SJSA1 (cell line): Measurements from ENCODE around the gene FGFBP3. TPM values are rescaled to one million over a fixed set of nuclear protein-coding genes. Genes with fewer than 3 reads are reported as not detected.
"Not testable (repeated sequence)": the region's sequence is repeated elsewhere in the genome, so short reads cannot be mapped to it uniquely, and the experiment has no call there.

Experiments
- DNase-seq, 2 experiments: peaks; one replicate each; pipeline ENCODE4 v3.0.0-alpha.2; 2015 to 2020; ENCODE audit warnings: low spot score in 2 of 2, low read depth in 1 of 2
- H3K27ac ChIP-seq: fragments of 250-450 bp; sonication (Bioruptor Pico); 2 replicates; pipeline ENCODE4 v1.5.1; 2020; ENCODE audit warnings: mild to moderate bottlenecking, moderate library complexity
- H3K27me3 ChIP-seq: fragments of 250-450 bp; sonication (Bioruptor Pico); replicated peaks from 2 replicates; pipeline ENCODE4 v1.5.1; 2020; ENCODE audit warnings: mild to moderate bottlenecking, moderate library complexity
- H3K36me3 ChIP-seq: fragments of 250-450 bp; sonication (Bioruptor Pico); 2 replicates; pipeline ENCODE4 v1.5.1; 2020; ENCODE audit warnings: mild to moderate bottlenecking
- H3K4me1 ChIP-seq: fragments of 250-450 bp; sonication (Bioruptor Pico); replicated peaks from 2 replicates; pipeline ENCODE4 v1.6.1; 2021; ENCODE audit warnings: mild to moderate bottlenecking
- H3K4me3 ChIP-seq: fragments of 250-450 bp; sonication (Bioruptor Pico); 2 replicates; pipeline ENCODE4 v1.5.1; 2020; ENCODE audit warnings: mild to moderate bottlenecking
- H3K9me3 ChIP-seq: fragments of 250-450 bp; sonication (Bioruptor Pico); replicated peaks from 2 replicates; pipeline ENCODE4 v1.5.1; 2020; ENCODE audit warnings: mild to moderate bottlenecking
- total RNA-seq: library from RNA; depleted of rRNA; stranded (reverse); fragments of >200 nt; shearing (Covaris generic); gene quantifications from 2 replicates; pipeline ENCODE4 v1.2.3, GENCODE V29; 2014

The FGFBP3 gene
- total RNA-seq, 1 experiment from 2014 or later = not detected

DNA sequence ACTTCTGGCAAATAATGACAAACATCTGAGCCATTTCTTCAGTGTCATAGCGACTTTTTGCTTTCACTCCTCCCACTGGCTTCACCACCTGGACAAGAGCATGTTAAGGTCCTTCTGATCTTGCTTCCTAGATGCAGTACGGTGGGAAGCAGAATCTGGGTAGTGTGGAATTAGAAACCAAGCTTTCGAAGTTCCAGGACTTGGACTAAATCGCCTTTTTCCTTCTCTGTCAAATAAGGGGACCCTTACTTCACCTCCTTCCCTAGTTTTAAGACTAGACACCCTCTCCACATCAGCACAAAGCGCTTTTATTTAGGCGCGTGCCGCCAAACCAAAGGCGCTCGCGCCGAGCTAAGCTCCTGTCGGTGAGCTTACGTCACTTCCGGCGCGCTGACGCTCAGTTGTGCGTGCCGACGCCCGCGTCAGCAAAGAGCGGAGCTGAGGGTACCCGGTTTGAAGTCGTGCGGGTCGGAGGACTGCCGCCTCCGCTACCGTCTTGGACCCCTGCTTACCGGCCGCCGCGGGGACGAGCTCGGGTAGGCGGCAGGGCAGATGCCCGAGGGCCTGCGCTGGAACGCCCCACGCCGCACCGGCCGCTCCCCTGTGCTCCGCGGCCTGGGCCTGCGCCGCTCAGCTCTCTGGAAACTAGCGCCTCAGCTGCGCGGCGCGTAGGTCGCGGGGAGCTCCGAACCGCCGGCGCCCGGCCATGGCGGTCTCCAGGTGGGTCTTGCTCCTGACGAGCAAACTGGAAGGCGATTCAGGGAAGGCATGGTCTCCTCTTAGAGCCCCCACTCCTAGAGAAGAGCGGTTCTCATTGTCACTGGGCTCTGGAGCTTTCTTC, 14.3 kb upstream of the FGFBP3 start, which contains the start of gene BTAF1:
BTAF1 (plus strand) TSS at position 400 of the 841 bp plus-strand sequence; CDS start at position 707, 307 bp downstream.
- Histone ChIP-seq H3K36me3 (peaks cover 21% of the 10 kb centered on the region), H3K9me3 (no peaks in the 10 kb centered on the region), H3K4me3 (peak within 1 kb of the TSS; percentile 97), H3K27ac (peak within 1 kb of the TSS; percentile 82), H3K27me3 (no peaks in the 10 kb centered on the region), H3K4me1 (peaks cover 9% of the 10 kb centered on the region)
- peak; percentile 92 to 96 for DNase-seq

DNA sequence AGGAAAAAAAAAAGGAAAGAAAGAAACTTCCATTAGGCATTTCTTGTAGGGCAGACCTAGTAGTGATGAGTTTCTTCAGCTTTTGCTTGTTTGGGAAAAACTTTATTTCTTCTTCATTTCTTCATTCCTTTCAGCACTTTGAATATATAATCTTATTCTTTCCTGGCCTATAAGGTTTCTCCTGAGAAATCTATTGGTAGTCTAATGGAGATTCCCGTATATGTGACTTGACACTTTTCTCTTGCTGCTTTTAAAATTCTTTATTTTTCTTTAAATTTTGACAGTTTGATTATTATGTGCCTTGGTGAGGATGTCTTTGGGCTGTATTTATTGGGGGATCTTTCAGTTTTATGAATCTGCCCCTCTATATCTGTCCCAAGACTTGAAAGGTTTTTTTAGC, 10.4 kb upstream of the FGFBP3 start:
- H3K27me3 ChIP-seq = peaks cover 5% of the 10 kb centered on the region; the same call in 1 of the 2 replicates
- H3K4me3 ChIP-seq = no peak overlapping the region
- H3K27ac ChIP-seq = no peak overlapping the region
- H3K36me3 ChIP-seq = peaks cover 8% of the 10 kb centered on the region
- no peaks in the 10 kb centered on the region for H3K9me3 ChIP-seq
- peaks cover 4% of the 10 kb centered on the region for H3K4me1 ChIP-seq
- no peak for DNase-seq

DNA sequence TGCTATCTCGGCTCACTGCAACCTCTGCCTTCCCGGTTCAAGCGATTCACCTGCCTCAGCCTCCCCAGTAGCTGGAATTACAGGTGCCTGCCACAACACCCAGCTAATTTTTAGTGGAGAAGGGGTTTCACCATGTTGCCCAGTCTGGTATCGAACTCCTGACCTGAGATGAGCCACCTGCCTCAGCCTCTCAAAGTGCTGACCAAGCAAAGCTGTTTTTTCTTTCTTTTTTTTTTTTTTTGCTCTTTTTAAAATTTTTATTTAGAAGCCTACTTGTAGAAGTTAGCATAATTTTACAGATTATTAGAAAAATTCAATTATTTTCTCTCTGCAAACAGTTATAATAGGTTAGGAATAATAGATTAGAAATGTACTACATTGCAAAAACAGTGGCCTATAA, 1.2 kb upstream of the FGFBP3 start:
- Histone ChIP-seq H3K4me3 (no peak overlapping the region), H3K9me3 (no peaks in the 10 kb centered on the region), H3K27ac (no peak overlapping the region), H3K36me3 (no peaks in the 10 kb centered on the region), H3K27me3 (peaks cover 5% of the 10 kb centered on the region), H3K4me1 (peaks cover 11% of the 10 kb centered on the region)
- no peak for DNase-seq

DNA sequence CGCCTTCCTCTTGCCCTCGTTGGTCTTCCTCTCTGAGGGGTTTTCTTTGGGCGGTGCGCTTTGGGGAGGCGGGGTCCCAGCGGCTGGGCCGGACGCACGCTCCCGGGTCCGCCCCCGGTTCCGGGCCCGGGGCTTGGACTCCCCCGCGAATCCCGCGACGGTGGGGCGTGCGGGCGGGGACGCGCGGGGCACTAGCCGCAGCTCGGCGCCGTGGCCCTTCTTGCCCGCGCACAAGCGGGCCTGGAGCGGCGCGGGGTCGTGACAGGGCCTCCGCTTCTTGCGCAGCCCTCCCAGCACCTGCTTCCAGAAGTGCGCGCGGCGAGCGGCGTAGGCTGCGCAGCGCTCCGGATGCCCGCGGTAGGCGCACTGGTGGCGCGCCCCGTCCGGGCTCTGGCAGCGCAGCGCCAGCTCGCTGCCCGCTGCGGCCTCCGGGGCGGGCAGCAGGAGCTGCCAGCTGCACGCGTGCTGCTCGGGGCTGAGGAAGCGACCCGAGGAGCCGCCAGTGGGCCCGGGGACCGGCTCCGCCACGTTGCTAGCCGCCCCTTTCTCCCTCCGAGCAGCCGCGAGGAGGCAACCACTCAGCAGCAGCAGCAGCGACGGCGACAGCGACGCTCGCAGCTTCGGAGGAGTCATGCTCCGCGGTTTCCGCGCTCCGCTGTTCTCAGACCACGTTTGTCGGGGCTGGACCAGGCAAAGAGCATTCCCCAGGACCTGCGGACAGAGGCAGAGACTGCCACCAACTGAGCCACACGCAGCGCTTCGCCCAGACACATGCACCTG, 759 bp downstream of the FGFBP3 start:
- peak; percentile 65 to 75 for DNase-seq
- Histone ChIP-seq H3K36me3 (no peaks in the 10 kb centered on the region), H3K9me3 (no peaks in the 10 kb centered on the region), H3K4me1 (peaks cover 11% of the 10 kb centered on the region), H3K27ac (no peak overlapping the region), H3K27me3 (no peaks in the 10 kb centered on the region; the same call in 1 of the 2 replicates), H3K4me3 (peak overlapping the region; percentile 58)

DNA sequence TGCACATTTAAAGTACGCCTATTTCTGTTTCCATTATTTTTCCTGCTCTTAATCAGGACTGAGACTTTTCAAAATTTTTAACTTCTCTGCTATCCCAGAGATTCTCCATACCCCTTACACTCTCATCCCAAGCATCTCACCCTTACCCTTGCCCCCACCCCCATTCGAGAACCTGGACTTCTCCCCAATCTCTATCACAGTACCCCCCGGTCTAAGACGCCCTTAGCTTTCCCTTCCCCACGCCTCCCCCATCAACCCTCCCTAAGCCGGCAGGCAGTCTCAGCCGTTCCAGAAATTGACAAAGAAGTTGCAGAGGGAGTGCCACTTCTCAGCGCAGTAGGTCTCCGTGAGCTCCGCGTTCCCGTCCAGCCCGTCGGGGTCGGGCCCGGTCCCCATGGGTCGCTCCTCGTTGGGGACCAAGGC, 1.4 kb downstream of the FGFBP3 start:
- Histone ChIP-seq H3K4me3 (peak overlapping the region; percentile 58), H3K36me3 (no peaks in the 10 kb centered on the region), H3K27ac (no peak overlapping the region), H3K4me1 (peaks cover 11% of the 10 kb centered on the region), H3K27me3 (no peaks in the 10 kb centered on the region; the same call in 1 of the 2 replicates), H3K9me3 (no peaks in the 10 kb centered on the region)
- DNase-seq = no peak

DNA sequence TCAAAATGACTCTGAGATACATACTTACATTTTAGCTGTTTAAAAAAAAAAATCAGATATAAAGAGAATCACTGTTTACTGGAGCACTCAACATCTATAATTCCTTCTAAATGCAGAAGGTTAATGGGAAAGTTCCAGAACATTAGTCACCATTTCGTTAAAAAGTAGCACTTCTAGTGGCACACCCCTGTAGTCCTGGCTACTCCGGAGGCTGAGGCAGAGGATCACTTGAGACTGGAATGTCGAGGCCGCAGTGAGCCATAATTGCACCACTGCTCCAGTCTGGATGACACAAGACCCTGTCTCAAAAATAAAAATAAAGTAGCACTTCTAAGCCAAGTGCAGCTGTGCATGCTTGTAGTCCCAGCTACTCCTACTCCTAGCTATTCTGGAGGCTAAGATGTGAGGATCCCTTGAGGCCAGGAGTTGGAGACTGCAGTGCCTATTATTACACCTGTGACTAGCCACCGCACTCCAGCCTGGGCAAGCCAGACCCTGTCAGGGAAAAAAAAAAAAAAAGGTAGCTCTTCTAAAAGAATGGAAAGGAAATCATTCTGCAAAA, 2.2 kb downstream of the FGFBP3 start:
- Histone ChIP-seq H3K9me3 (no peaks in the 10 kb centered on the region), H3K27me3 (no peaks in the 10 kb centered on the region; the same call in 1 of the 2 replicates), H3K4me3 (no peak overlapping the region), H3K36me3 (no peaks in the 10 kb centered on the region), H3K4me1 (peaks cover 16% of the 10 kb centered on the region), H3K27ac (no peak overlapping the region)
- no peak for DNase-seq

DNA sequence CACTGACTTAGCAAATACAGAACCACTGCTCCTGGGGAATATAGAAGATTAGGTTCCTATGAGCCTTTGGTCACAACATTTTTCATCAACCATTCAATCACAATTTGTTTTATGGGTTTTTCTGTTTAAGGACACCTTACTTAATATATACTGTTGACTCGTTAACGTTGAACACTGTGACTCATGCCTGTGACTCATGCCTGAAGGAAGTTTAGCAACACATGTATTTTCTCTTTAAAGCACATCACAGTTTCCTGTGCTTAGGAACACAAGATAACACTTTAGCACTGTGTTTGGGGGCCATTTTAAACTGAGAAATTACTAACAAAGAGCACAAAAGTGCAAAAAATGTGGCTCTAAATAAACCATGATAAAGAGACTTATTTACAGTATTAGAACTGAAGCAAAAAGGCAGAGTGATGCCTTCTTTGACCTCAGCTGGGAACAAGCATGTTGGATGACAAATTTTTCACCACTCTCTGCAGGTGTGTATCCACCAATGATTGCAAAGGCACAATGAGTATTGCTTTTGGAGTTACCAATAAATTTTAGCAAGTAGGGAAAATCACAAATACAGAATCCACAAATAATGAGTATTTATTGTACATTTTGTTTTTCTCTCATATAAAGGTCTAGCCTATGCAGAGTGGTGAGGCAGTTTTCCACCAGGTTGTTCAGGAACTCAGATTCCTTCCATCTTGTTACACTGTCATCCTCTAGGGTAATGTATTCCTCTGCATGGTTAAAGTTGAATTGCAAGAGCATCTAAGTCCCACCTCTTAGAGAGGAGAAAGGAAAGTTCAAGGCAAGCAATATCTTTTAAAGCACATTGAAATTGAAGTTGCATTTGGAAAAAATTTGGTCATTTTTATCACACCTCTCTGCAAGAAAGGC, 7.3 kb downstream of the FGFBP3 start:
- Histone ChIP-seq H3K4me3 (no peak overlapping the region), H3K27ac (no peak overlapping the region), H3K36me3 (no peaks in the 10 kb centered on the region), H3K9me3 (no peaks in the 10 kb centered on the region; the same call in 1 of the 2 replicates), H3K27me3 (no peaks in the 10 kb centered on the region), H3K4me1 (peaks cover 13% of the 10 kb centered on the region)
- DNase-seq = peak; percentile 72 to 74

DNA sequence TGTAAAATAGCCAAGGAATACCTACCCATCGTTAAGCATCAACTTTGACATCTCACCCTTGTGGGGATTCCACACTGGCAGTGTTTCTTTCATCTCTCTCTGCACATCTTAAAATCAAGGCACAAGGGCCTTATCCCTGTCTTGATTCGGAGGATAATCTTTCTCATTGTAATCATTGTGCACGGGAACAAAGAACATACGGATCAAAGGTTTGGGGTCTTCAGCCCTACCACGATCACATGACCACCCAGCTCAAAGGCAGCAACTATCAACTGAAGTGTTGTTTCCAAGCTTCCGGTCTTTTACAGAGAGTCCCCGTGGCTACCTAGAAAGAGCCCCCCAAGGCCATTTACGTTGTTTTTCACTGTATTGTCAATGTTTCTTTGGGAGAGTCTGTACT, 11.9 kb downstream of the FGFBP3 start:
- Histone ChIP-seq H3K27ac (no peak overlapping the region), H3K4me3 (no peak overlapping the region), H3K36me3 (no peaks in the 10 kb centered on the region), H3K4me1 (peaks cover 12% of the 10 kb centered on the region), H3K9me3 (no peaks in the 10 kb centered on the region; the same call in 1 of the 2 replicates), H3K27me3 (no peaks in the 10 kb centered on the region)
- DNase-seq = no peak

DNA sequence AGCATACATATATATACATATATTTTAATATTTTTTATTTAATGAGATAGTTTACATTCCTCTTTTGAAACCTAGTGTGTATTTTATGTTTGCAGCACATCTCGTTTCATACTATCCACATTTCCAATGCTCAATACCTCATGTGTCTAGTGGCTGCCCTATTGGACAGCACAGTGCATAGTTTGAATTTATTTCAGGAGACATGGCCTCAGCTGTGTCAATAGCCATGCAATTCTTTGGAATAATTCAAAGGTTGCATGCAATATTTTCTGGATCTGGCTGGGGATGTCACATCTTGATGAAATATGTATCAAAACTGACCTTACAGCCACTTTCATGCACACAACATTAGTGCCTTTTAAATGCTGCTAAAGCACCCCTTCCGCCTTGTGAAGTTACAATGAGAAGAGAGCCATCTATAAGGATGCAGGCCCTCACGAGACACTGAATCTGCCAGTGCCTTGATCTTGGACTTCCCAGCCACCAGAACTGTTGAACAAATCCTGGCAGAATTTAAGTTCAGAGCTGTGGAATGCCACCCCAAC, 13.0 kb downstream of the FGFBP3 start:
- H3K27me3 ChIP-seq = no peaks in the 10 kb centered on the region
- H3K4me1 ChIP-seq = peaks cover under 1% of the 10 kb centered on the region; the same call in 1 of the 2 replicates
- no peaks in the 10 kb centered on the region; the same call in 1 of the 2 replicates for H3K9me3 ChIP-seq
- no peaks in the 10 kb centered on the region for H3K36me3 ChIP-seq
- no peak for DNase-seq
- H3K27ac ChIP-seq = no peak overlapping the region
- no peak overlapping the region for H3K4me3 ChIP-seq

DNA sequence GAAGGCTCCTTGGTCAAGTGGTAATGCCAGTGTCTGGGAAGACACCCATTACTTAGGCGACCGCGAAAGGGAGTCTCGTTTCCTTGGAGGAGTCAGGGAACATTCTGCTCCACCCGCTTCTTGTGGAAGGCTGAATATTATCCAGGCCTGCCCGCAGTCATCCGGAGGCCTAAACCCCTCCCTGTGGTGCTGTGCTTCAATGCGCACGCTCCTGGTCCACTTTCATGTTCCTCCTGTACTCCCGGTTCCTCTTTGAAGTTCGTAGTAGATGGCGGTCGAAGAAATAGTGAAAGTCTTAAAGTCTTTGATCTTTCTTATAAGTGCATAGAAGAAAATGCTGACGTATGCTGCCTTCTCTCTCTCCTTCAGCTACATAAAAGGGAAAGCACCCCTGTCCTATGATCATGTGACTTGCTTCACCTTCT, 15.0 kb downstream of the FGFBP3 start:
- not testable (repeated sequence) for H3K36me3 ChIP-seq, H3K4me3 ChIP-seq, H3K27me3 ChIP-seq, H3K27ac ChIP-seq, H3K4me1 ChIP-seq, DNase-seq, H3K9me3 ChIP-seq

DNA sequence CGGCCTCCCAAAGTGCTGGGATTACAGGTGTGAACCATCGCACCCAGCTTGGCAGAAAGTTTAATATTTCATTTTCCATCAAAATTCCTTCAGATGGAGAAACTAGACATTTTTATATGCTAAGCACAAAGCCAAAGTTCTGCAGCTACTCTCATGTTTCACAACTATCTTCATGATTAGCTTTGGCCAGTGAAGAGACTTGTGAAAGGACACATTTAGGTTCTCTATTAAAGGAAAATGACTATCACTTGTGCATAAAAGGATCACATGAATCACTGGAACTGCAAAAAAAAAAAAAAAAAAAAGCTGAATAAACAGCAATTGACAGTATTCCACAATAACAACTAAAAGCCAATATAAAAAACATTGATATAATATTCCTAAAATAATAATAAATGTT, 16.2 kb downstream of the FGFBP3 start:
- DNase-seq = no peak
- Histone ChIP-seq H3K27ac (no peak overlapping the region), H3K4me3 (no peak overlapping the region), H3K27me3 (no peaks in the 10 kb centered on the region), H3K36me3 (no peaks in the 10 kb centered on the region), H3K4me1 (no peaks in the 10 kb centered on the region), H3K9me3 (no peaks in the 10 kb centered on the region)

DNA sequence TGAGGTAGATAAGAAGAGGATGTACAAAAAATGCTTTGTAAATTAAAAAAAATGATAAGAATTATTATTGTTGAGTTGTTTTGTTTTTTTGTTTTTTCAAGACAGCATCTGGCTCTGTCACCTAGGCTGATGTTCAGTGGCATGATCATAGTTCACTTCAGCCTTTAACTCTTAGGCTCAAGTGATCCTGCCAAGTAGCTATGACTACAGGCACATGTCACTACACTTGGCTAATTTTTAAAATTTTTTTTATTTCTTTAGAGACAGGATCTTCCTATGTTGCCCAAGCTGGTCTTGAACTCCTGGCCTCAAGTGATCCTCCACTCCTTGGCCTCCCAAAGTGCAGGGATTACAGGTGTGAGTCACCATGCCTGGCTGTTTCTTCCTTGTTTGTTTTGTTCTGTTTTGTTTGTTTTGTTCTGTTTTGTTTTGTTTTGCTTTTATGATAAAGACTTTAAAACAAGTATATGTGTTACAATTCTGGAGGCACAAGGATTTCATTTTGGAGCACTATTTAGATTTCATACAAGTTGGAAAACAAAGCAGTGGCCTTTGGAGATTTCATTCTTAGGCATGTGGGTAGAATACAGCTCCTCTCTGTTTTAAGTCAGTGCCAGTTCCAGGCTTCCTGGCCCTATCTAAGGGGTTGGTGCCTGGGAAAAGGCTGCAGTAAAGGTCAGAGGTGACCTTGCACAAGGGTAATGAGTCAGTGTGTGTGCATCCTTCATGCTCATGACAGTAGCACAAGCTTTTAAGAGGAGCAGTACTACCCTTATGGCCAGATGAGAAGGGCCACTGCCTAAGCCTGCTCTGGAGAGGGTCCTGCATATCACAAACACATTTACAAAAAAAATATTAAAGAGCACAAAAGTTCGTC, 17.9 kb downstream of the FGFBP3 start:
- Histone ChIP-seq H3K36me3 (no peaks in the 10 kb centered on the region), H3K9me3 (no peaks in the 10 kb centered on the region; the same call in 1 of the 2 replicates), H3K27me3 (0 out of 2 replicates have a peak, but pooled peaks cover 3% of the 10 kb centered on the region), H3K4me3 (no peak overlapping the region), H3K27ac (no peak overlapping the region), H3K4me1 (peaks cover 7% of the 10 kb centered on the region)
- DNase-seq = no peak
